GM12878 (cell line): ENCODE measurements around the gene CD48.
A peak's percentile ranks its signal among the peaks of the same experiment; 100 is the strongest.

Source experiments
- CHD2 ChIP-seq: IDR thresholded peaks from 2 replicates; pipeline ENCODE4 v1.6.1; 2011; ENCODE audit warnings: low read depth, low read length, improper control_type of control experiment, borderline replicate concordance
- EGR1 ChIP-seq, 2 experiments: IDR thresholded peaks; 1 replicate in 1 of 2; 2 replicates in 1 of 2; pipeline ENCODE4 v1.6.1; 2011 to 2012; ENCODE audit warnings: low read depth in 2 of 2, low read length in 2 of 2, borderline replicate concordance in 1 of 2, mild to moderate bottlenecking in 1 of 2, moderate library complexity in 1 of 2
- EP300 ChIP-seq, 2 experiments: fragments of 150-350 bp in 1 of 2; IDR thresholded peaks; 2 replicates each; pipeline ENCODE4 v1.6.1; 2011 to 2012; ENCODE audit warnings: low read depth in 2 of 2, low read length in 2 of 2, borderline replicate concordance in 1 of 2, improper control_type of control experiment in 1 of 2, inconsistent platforms in 1 of 2; ENCODE audit not compliant: control insufficient read depth in 1 of 2
- FOS ChIP-seq: IDR thresholded peaks from 3 replicates; pipeline ENCODE4 v1.6.1; 2011; ENCODE audit warnings: borderline replicate concordance; ENCODE audit not compliant: insufficient read length; ENCODE audit errors: extremely low read depth
- MAX ChIP-seq: IDR thresholded peaks from 2 replicates; pipeline ENCODE4 v1.6.1; 2012; ENCODE audit warnings: low read depth, low read length, improper control_type of control experiment
- PML ChIP-seq: IDR thresholded peaks from 2 replicates; pipeline ENCODE4 v1.6.1; 2012; ENCODE audit warnings: low read length, inconsistent platforms
- POLR2AphosphoS5 ChIP-seq: IDR thresholded peaks from 2 replicates; pipeline ENCODE4 v1.6.1; 2011; ENCODE audit warnings: mild to moderate bottlenecking, low read length, inconsistent platforms
- SUZ12 ChIP-seq: fragments of 200-600 bp; sonication (generic); IDR thresholded peaks from one replicate; pipeline ENCODE4 v1.6.1; 2018; ENCODE audit warnings: antibody characterized with exemption, mild to moderate bottlenecking; ENCODE audit not compliant: unreplicated experiment
- TAF1 ChIP-seq: IDR thresholded peaks from 2 replicates; pipeline ENCODE4 v1.6.1; 2011; ENCODE audit warnings: mild to moderate bottlenecking, low read depth, low read length, borderline replicate concordance
- ZNF274 ChIP-seq: IDR thresholded peaks from one replicate; pipeline ENCODE4 v1.8.0; 2011; ENCODE audit not compliant: insufficient read length, insufficient read depth

GRCh38 chr1:160643138-160643537 is 68.5 kb downstream of the CD48 start:
- TF ChIP-seq ZNF274 (no peak), TAF1 (no peak), CHD2 (no peak), FOS (no peak), MAX (no peak), EGR1 (IDR thresholded peaks at IDR 0.05; ENCODE audit: borderline replicate concordance in 1 of 2, low read depth in 2 of 2, low read length in 2 of 2) (no peak), SUZ12 (no peak), PML (peak; percentile 61), EP300 (IDR thresholded peaks at IDR 0.05; ENCODE audit: borderline replicate concordance in 1 of 2, control insufficient read depth in 1 of 2, low read depth in 2 of 2, low read length in 2 of 2) (no peak), POLR2AphosphoS5 (peak; percentile 82)
